GM18907 (cell line): ENCODE measurements around the gene DDX59.

Experiments
- ATAC-seq: cut with Tn5 transposase; IDR thresholded peaks from one replicate; pipeline ENCODE4 v1.9.1; 2021; ENCODE audit warnings: mild to moderate bottlenecking, moderate library complexity; ENCODE audit not compliant: unreplicated experiment

DDX59 gene

GRCh38 chr1:200669314-200670241 is at the start of gene DDX59:
DDX59 (minus strand) TSS chr1:200669907; CDS start chr1:200666740, 3,167 bp downstream.
- peak; percentile 92 for ATAC-seq

DNA sequence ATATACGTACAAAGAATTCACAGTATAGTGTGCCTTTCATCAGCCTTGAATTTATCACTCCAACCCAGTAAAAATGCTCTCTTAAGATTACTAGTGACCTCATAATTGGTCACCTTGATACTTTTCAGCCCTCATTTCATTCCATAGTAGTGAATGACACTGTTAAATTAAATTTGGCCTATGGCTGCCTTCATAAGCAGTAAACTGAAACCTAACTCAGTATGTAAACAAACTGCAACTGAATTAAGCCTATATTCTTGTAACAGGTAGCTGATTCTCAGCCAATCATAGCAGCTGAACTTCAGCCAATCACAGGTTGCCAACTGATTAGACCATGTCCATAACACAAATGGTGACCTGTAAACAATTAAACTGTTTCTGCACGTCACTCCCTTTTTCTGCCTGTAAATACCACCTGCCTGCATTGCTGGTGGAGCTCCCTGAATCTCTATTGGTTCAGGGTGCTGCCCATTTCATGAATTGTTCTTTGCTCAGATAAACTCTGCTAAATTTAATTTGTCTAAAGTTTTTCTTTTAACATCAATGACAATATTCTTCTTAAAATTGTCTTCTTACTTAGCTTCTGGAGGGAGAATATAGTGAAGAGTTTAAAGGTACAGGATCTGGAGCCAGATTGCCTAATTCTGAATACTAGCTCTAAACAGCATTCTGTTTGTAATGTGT is 44.9 kb upstream of the DDX59 start:
- no peak for ATAC-seq

DNA sequence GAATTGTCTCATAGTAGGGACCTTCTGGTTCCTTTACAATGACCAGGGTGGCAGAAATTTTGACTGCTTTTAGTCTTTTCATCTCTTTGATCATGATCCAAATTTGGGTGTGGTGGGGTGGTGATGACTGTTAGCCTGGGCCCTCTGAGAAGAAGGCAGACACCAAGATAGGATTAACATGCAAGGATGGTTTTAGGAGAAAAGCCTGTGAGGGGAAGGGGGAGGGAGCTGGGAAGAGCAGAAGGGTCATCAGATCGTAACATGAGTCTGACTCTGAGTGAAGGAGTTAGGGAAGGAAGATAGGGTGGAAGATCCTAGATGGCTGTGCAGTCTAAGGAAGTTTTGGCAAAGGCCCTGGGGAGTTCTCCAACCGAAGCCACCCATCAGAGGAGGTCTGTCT is 40.5 kb upstream of the DDX59 start:
- ATAC-seq: no peak

GRCh38 chr1:200708769-200709168 is 39.1 kb upstream of the DDX59 start:
- no peak for ATAC-seq

GRCh38 chr1:200708161-200708560 is 38.5 kb upstream of the DDX59 start:
- ATAC-seq: no peak

GRCh38 chr1:200707116-200707515 is 37.4 kb upstream of the DDX59 start:
- ATAC-seq: no peak

- no peak for ATAC-seq
Measured at GRCh38 chr1:200706111-200706814, 36.6 kb upstream of the DDX59 start.

- ATAC-seq: no peak
Measured at GRCh38 chr1:200704986-200705500, 35.3 kb upstream of the DDX59 start.

DNA sequence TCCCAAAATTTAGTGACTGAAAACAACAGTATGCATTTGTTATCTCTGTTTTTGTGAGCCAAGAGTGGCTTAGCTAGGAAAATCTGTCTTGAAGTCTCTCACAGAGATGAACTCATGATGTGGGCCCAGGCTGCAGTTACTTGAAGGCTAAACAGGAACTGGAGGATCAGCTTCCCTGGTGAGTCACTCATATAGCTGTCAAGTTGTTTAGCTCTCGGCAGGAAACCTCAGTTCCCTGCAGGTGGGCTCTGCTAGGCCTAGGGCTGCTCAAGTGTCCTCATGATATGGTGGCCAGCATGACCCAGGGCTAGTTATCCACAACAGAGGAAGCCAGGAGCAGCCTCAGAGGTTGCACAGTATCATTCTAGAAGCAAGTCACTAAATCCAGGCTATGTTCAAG is 30.2 kb upstream of the DDX59 start:
- no peak for ATAC-seq

DNA sequence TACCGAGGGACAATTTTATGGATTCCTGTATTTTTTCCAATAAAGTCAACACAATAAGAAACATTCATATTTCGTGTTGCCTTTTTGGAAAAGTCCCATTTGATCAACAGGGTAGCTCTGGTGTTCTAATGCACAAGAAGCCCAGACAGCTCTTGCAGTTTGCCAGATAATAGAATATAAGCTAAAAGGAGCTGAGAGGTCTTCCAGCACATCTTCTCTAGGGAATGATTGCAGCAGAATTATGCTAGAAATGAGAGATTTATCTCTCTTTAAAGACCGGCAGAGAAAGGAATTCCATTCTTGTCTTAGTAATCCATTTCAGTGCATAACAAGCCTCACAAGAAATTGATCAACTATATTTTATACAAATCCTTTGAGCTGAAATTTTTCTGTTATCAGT is 25.0 kb upstream of the DDX59 start:
- ATAC-seq: no peak

GRCh38 chr1:200693327-200693726 is 23.6 kb upstream of the DDX59 start:
- ATAC-seq: no peak

DNA sequence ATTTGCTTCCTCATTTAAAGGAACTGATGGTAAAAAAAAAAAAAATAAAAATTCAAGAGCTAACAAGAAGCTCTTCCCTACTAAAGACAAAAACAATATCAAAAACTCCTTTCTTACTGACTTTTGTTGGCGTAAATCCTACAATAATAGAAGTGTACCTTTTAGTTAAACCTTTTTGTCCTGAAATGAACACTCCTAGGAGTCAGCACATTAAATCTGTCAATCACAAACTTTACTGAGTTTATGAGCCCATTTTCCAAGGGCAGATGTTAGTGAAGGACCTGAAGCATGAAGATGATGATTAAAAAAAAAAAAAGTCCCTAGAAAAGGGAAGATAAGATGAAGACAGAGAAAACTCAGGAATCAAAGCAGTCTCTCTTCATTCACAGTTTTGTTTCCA is 22.6 kb upstream of the DDX59 start:
- no peak for ATAC-seq

GRCh38 chr1:200686620-200687019 is 16.9 kb upstream of the DDX59 start:
- ATAC-seq: no peak

DNA sequence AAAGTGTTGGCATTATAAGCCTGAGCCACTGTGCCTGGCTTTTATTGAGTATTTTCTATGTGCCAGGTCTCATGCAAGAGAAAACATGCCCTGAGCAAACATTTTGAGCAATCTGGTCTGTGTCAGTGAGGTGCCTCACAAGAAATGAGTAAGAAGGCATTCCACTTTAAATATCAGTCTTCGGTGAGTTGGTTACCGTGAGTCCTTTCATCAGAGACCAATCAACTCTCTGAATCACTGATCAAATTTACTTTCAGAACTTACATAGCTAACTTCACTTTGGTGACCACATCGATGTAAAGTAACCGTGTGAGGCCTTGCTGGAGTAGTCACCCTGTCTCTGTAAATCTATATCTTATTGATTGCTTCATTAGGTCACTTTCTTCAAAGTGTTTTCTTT is 14.3 kb upstream of the DDX59 start:
- ATAC-seq: no peak

DNA sequence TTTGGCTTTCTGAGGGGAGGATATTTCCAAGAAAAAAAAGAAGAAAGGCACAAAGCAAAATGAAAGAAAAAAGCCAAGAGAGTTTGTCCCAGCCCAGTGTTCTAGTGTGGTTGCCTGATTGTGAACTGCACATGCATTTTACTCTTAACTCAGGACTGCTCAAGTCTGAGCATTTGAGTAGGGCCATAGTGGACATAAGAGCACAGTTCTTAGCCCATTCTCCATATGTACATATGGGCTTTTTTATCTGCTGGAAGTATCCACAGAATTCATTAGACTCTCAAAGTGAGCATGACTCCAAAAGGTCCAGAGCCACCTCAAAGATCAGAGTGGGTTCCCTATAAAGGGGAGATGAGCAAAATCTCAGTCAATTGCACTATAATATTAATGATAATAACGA is 13.6 kb upstream of the DDX59 start:
- ATAC-seq: no peak

GRCh38 chr1:200681231-200681630 is 11.5 kb upstream of the DDX59 start:
- ATAC-seq: no peak

- no peak for ATAC-seq
Measured at GRCh38 chr1:200676829-200677228, 7.1 kb upstream of the DDX59 start.

DNA sequence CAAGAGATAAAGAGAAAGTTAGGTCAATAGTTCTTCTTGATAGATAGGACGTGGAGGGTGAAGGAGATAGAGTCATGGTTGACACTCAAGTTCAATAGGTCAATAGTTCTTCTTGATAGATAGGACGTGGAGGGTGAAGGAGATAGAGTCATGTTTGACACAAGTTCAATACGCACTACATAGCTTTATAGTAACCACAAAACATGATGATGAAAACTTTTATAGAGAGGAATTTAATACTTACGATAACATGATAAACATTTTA is 5.8 kb upstream of the DDX59 start:
- ATAC-seq: no peak

DNA sequence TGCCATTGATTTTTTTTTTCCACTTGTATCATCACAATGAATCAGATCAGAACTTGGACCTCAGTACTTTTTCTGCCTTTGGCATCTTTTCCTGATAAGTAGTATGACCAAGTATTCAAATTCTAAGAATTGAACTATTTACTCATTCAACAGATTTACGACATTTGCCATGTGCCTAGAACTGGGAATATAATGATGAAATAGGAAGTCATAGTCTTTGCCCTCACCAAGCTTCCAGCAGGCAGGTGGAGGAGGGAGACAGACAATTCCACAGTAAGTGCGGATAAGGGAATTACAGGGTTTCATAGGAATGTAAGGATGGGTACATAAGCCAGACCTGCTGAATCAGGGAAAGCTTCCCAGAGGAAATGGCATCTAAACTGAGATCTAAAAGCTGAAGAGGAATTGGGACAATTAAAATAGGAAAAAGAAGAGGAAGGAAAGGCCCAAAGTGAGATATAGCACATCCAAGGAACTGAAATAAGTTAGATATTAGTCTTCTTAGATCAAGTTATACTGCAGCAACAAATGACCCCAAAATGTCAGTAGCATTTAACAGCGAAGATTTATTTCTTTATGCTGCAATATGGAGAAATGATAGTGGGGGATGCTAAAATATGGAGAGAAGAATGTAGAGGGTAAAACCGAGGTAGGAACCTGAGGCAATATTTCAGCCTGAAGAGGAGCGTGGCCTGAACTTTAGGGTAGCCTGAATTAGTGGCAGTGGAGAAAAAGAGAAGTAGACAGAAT is 5.3 kb upstream of the DDX59 start:
- ATAC-seq: no peak

- ATAC-seq: no peak
Measured at GRCh38 chr1:200673952-200674823, 4.5 kb upstream of the DDX59 start.
